Activated T-helper 1 cell treated with Interleukin-2 at 50 U/mL for 16 hours (primary cell): ENCODE results near the gene SGMS2.
"Not testable (repeated sequence)": the region's sequence is repeated elsewhere in the genome, so short reads cannot be mapped to it uniquely, and the experiment has no call there.

ENCODE experiments used
- DNase-seq: peaks from one replicate; pipeline ENCODE4 v3.0.0-alpha.2; 2020; ENCODE audit warnings: low read depth

The SGMS2 gene

GRCh38 chr4:107866726-107867125 is 42.0 kb downstream of the SGMS2 start:
- DNase-seq: no peak

GRCh38 chr4:107870236-107870635 is 45.5 kb downstream of the SGMS2 start:
- DNase-seq: no peak

GRCh38 chr4:107870916-107871786 is 46.4 kb downstream of the SGMS2 start:
- DNase-seq: no peak

GRCh38 chr4:107874024-107874423 is 49.3 kb downstream of the SGMS2 start:
- no peak for DNase-seq

GRCh38 chr4:107876099-107876498 is 51.4 kb downstream of the SGMS2 start:
- DNase-seq: no peak

- DNase-seq: no peak
Observed at GRCh38 chr4:107877361-107877760, 52.6 kb downstream of the SGMS2 start.

- DNase-seq: no peak
Observed at GRCh38 chr4:107885865-107886264, 61.1 kb downstream of the SGMS2 start.

- no peak for DNase-seq
Observed at GRCh38 chr4:107888237-107888636, 63.5 kb downstream of the SGMS2 start.

GRCh38 chr4:107890779-107891178 is 66.0 kb downstream of the SGMS2 start:
- DNase-seq: no peak

GRCh38 chr4:107891299-107891698 is 66.6 kb downstream of the SGMS2 start:
- DNase-seq: no peak

- no peak for DNase-seq
Observed at GRCh38 chr4:107893171-107894137, 68.7 kb downstream of the SGMS2 start.

GRCh38 chr4:107894138-107894603 is 69.4 kb downstream of the SGMS2 start:
- no peak for DNase-seq

- no peak for DNase-seq
Observed at GRCh38 chr4:107896158-107896645, 71.5 kb downstream of the SGMS2 start.

- no peak for DNase-seq
Observed at GRCh38 chr4:107896646-107897045, 71.9 kb downstream of the SGMS2 start.

GRCh38 chr4:107897823-107898222 is 73.1 kb downstream of the SGMS2 start:
- no peak for DNase-seq

GRCh38 chr4:107900067-107900466 is 75.3 kb downstream of the SGMS2 start:
- no peak for DNase-seq

GRCh38 chr4:107900508-107900907 is 75.8 kb downstream of the SGMS2 start:
- no peak for DNase-seq

- no peak for DNase-seq
Observed at GRCh38 chr4:107901213-107901934, 76.6 kb downstream of the SGMS2 start.

GRCh38 chr4:107902715-107903114 is 78.0 kb downstream of the SGMS2 start:
- DNase-seq: no peak

GRCh38 chr4:107905082-107905481 is 80.3 kb downstream of the SGMS2 start:
- DNase-seq: not testable (repeated sequence)

GRCh38 chr4:107906458-107907100 is 81.8 kb downstream of the SGMS2 start:
- DNase-seq: no peak
